DMS114 treated with DMSO at 0.1 percent for 48 hours (cell line): Measurements from ENCODE around the gene PELO.

Experiments used
- DNase-seq: peaks from one replicate; lab custom pipeline; 2025; ENCODE audit not compliant: unreplicated experiment; lab: John Stamatoyannopoulos, UW

PELO gene

GRCh38 chr5:52825826-52826225 lies 38.1 kb downstream of the PELO start:
- DNase-seq, result no peak

GRCh38 chr5:52827815-52828214 lies 40.1 kb downstream of the PELO start:
- no peak for DNase-seq

- DNase-seq, result no peak
Observed at GRCh38 chr5:52829664-52830063, 41.9 kb downstream of the PELO start.

- no peak for DNase-seq
Observed at GRCh38 chr5:52830650-52831049, 42.9 kb downstream of the PELO start.

- no peak for DNase-seq
Observed at GRCh38 chr5:52831786-52832511, 44.2 kb downstream of the PELO start.

- DNase-seq, result no peak
Observed at GRCh38 chr5:52834320-52834719, 46.6 kb downstream of the PELO start.

- DNase-seq, result no peak
Observed at GRCh38 chr5:52837068-52837467, 49.4 kb downstream of the PELO start.
